Right renal cortex interstitium (tissue), 3 donors: ENCODE results near the gene TP53I11. TPM values are rescaled to one million over a fixed set of nuclear protein-coding genes. Genes with fewer than 3 reads are reported as not detected.

Source experiments
- DNase-seq, 3 donors: peaks; one replicate each; pipeline ENCODE4 v3.0.0-alpha.2; 2013; ENCODE audit warnings: low read depth in 3 of 3, low spot score in 2 of 3
- polyA plus RNA-seq, 3 donors: library from polyadenylated mRNA; unstranded; fragments of 120-200 nt; gene quantifications; one replicate each; pipeline ENCODE4 v1.2.1, GENCODE V29; 2013; ENCODE audit not compliant: insufficient read length in 3 of 3

TP53I11 gene
- polyA plus RNA-seq, 3 donors, result 58.0 to 66.7 (median 61.8) TPM

DNA sequence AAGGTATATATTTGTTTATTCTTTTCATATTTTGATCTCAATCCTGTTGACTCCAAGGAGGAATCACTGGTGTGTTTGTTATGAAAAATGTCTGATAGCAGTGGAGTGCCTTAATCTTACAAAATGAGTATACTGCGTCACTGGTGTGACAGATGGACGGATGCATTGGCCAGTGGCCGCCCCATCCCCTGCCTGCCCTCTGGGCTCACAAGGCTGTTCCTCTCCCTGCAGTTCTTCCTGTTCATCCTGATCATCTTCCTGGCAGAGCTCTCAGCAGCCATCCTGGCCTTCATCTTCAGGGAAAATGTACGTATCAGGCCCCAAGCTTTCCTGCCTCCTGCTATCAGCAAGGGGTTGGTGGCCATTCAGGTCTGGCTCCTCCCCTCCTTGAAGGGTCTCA is 32.9 kb downstream of the TP53I11 start:
- DNase-seq, result no peak

DNA sequence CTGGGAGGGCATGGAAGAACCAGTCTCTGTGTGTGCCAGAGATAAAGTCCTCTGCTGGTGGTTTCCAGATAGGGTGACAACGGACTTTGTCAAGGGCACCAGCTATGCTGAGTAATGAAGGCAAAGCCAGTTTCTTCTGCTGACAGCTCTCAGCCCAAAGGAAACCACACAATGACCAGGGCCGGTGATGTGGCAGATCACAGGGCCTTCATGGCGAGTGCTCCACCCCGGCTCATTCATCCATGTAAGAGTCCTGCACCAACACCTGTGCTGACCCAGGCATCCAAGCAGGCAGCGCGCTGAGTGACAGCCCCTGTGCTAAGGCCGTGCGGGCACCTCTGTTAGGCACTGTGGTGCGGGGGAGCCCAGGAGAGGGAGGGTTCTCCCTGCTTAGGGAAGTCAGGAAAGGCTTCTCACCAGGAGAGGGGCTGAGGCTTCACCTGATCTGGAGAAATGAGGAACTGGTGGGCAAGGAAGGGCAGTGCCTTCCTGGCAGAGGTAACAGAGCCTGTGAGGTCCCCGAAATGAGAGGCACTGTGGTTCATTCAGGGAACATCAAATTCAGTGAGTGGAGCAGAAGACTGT is 33.8 kb downstream of the TP53I11 start:
- no peak for DNase-seq

- no peak for DNase-seq
These were observed 34.4 kb downstream of the TP53I11 start for GRCh38 chr11:44916331-44916730.

DNA sequence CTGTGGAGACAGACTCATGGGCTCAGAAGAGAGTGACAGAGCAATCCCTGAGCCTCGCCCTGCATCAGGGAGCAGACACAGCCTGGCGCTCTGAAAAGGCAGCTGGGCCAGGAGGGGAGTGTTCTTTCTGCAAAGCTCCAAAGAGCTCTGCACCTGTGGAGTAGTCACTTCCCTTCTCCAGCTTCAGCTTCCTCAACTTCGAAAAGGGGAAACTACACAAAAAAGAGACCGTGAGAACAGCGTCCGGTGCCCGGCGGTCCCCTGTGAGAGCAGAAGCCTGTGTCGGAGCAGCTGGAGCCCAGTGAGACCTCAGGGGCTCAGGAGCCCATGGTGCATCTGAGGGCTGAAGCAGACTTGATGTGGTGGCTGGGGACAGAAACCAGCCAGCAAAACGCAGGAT is 35.1 kb downstream of the TP53I11 start:
- DNase-seq, result no peak

- DNase-seq, result no peak
These were observed 35.7 kb downstream of the TP53I11 start for GRCh38 chr11:44915004-44915403.

DNA sequence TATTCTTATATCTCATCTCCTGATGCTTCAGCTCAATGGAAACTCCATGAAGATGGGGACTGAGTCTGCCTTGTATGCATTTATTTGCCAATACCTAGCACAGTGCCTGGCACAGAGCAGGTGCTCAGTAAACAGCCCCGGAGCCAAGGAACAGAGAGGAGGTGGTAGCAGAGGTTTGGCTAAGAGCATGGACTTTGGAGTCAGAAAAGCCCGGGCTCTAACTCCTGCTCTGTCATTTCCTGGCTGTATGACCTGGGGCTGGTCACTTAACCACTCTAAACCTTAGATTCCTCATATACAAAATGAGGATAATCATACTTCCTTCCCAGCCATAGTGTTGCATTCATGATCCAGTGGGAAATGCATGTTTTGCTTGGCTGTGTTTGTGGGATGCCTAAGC is 36.6 kb downstream of the TP53I11 start:
- no peak for DNase-seq

DNA sequence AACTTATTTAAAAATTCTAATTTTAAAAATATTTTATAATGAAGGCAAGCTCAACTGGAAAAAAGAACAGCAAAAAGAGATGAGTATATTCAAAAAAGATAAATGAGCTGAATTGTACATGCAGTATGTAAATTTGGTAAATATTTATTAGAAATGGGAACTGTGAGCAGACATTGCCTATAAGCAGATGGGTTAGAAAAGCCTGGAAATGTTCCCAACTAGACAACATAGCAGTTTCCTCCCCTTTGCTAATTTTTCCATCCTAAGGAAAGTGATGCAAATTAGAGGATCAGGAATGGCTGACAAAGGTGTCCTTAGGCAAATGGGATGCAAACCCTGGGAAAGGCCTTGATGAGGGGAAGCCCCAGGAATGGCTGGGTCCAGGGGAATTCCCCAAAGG is 37.2 kb downstream of the TP53I11 start:
- DNase-seq, result no peak

DNA sequence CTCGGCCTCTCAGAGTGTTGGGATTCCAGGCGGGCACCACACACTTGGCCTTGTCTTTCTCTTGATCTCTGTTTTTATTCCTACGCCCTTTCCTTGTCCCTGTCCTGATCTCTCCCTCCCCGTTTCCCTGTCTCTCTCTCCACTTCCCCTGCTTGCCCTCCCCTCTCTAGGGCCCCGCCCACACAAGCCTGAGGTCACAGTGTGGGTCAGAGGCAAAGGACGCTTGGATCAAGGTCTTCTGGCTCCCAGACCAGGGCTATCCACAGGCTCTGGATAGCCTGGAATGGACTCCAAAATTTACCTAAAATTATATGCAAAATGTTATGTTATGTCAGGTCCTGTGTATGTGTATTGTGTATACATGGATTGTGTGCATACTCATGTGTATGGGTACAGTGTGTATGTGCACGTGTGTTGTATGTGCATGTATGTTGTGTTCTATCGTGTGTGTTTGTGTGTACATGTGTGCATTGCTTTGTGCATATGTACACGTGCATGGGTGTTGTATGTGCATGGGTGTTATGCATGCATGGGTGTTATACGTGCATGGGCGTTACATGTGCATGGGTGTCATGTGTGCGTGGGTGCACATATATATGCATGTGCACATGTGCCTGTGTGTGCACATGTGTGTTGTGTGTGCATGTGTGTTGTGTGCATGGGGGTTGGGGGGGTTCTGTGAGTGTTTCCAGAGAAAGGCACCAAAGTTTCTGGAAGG is 38.3 kb downstream of the TP53I11 start:
- no peak for DNase-seq

DNA sequence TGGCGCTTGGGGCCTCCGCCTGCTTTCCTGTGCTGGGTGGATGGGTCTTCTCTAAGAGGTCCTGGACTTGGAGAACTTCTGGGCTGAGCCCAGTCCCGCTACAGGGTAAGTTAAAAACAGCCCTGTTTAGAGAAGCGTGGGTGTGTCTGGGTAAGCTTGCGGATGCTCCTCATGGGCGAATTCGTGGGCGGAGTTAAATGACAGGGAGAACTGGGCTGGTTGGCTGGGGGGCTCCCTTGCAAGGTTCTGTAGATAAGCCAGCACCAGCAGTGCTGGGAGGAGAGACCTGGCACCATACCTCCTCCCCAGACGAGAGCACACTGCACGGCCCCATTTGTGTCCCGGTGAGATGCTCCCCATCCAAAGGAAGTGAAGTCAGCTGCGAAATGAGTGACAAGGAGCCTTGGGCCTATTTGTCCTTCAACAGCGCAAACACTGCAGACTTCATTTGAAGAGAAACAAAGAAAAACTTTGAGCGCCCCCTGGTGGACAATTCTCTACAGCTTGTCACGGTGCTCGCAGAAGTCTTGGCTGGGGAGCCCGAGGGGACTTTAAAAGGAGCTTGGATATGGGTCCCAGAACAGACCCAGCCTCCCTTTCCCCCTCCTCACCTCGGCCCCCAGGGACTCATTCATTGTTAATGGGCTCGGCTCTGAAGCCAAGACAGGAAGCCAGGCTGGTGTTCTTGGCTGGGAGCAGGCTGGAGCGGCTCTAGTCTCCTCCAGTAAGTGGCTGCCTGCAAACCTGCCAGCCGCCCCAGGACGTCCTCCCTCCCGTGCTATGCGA is 39.5 kb downstream of the TP53I11 start:
- peak; percentile 76 to 87 (median 86) for DNase-seq

- no peak for DNase-seq
These were observed 40.1 kb downstream of the TP53I11 start for GRCh38 chr11:44910591-44910990.

GRCh38 chr11:44909557-44909956 is 41.1 kb downstream of the TP53I11 start:
- DNase-seq, result no peak

DNA sequence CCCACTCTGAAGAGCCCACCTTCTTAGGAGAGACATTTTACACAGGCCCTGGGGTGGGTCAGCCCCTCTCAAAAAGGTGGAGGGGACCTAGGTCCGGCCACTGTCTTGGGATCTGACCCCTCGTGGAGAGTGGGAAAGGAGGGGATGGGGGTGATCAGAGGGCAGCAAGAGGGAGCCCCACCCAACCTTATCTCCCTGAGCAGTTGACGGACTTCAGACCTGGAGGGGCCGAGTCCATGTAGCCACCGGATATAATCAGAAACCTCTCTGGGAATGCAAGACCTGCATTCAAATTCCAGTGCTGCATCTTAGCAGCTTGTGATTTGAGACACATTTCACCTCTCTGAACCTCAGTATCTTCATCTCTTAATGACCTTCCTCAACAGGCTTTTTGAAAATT is 44.0 kb downstream of the TP53I11 start:
- DNase-seq, result no peak

GRCh38 chr11:44905131-44905866 is 45.4 kb downstream of the TP53I11 start:
- DNase-seq, result no peak

GRCh38 chr11:44904261-44905020 is 46.2 kb downstream of the TP53I11 start:
- no peak for DNase-seq

DNA sequence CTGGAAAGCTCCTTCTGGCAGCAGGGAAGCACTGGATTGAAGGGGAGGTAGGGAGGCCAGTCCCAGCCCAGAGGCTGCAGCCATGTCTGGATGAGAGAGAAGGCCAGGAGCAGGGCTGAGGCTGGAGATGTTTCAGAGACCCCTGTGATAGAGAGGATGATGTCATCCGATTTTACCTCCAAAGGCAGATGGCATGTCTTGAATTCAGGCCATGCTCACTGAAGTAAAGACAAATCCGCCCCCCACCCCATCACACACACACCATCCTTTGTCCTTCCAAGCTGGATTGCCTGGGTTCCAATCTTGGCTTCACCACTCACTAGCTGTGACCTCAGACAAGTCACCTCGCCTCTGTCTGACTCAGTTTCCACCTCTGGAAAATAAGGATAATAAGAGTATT is 47.2 kb downstream of the TP53I11 start:
- DNase-seq, result no peak

DNA sequence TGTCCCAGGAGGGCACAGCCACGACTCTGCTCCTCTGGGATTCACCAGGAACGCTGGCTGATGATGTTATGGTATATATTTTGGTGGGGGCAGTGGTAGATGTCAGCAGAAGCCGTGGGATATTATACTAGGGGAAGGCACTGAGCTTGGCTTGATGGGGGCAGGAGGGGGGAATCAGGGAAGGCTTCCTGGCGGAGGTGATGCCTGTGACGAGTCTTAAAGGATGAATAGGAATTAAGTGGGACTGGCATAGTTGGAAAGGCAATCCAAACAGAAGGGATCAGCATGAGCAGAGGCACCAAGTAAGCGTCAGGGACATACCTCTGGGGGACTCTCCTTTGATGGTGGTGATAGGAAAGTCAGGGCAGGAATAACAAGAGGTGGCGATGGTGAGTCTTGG is 47.6 kb downstream of the TP53I11 start:
- no peak for DNase-seq

DNA sequence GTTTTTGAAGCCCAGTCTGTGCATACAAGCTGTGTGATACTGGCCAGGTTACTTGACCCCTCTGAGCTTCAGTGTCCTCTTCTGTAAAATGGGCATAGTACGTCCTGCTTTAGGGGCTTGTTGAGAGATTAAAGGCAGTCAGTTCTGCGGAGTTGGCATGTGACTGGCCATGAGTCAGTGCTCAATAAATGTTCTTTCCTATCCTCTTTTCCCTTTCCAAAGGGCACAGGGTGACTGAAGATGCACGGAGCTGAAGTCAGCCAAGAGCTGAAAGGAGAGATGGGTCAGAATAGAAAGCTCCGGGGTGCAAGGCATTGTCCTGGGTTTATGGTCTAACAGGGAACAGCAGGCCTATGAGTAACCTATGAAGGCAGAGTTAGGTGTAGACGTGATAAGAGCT is 48.9 kb downstream of the TP53I11 start:
- no peak for DNase-seq

DNA sequence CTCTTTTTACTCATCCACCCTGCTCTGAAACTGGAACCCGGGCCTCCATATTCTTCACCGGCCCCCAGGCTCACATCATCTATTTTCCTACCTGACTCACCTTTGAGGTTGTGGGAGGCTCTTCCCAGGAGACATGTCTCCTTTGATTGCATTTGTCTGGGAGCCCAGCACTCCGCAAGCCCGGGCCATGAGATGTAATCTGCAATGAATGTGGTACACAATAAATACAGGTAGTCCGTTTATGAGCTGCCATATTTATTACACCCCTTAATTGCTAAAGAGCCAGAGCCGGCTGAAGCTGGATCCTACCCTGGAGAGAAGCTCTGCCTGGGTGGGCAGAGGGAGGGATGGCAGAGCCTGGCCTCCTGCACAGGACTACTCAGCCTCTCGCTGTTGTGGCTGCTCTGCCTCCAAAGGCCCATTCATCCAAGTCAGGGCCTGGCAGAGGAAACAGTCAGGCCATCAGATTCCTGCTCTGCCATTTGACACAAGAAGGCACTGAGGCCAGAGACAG is 49.5 kb downstream of the TP53I11 start:
- no peak for DNase-seq

GRCh38 chr11:44899959-44900358 is 50.7 kb downstream of the TP53I11 start:
- DNase-seq, result no peak
